DND-41 (cell line): ENCODE measurements around the gene RELL1.

Experiments
- CTCF ChIP-seq: IDR thresholded peaks from 2 replicates; pipeline ENCODE4 v1.5.1; 2012; ENCODE audit warnings: borderline replicate concordance, low read length, moderate library complexity, mild to moderate bottlenecking; ENCODE audit not compliant: poor library complexity, severe bottlenecking; ENCODE audit errors: extremely low read depth
- EZH2 ChIP-seq: IDR thresholded peaks from 3 replicates; pipeline ENCODE4 v1.6.1; 2012; ENCODE audit warnings: borderline replicate concordance, low read depth, mild to moderate bottlenecking, moderate library complexity, low read length, inconsistent platforms; ENCODE audit not compliant: severe bottlenecking

- TF ChIP-seq CTCF (no peak), EZH2 (no peak)
Observed at GRCh38 chr4:37641352-37641751, 44.8 kb downstream of the RELL1 start.
